Immature natural killer cell (primary cell): ENCODE results near the gene PRDX2. TPM values are rescaled to one million over a fixed set of nuclear protein-coding genes. Genes with fewer than 3 reads are reported as not detected.

ENCODE experiments used
- DNase-seq, 3 donors: peaks; one replicate each; pipeline ENCODE4 v3.0.0; 2022; ENCODE audit warnings: mixed read lengths in 1 of 3
- H3K27ac Mint-ChIP-seq, 6 donors: one replicate each; pipeline ENCODE4 v1.8.0; 2020; ENCODE audit warnings: mixed read lengths in 6 of 6, mild to moderate bottlenecking in 5 of 6, inconsistent platforms in 4 of 6, moderate library complexity in 3 of 6
- H3K27me3 Mint-ChIP-seq, 3 donors: one replicate each; pipeline ENCODE4 v1.8.0; 2020 to 2021; ENCODE audit warnings: low read depth in 3 of 3, mild to moderate bottlenecking in 3 of 3, mixed read lengths in 3 of 3, moderate library complexity in 3 of 3, inconsistent platforms in 1 of 3
- H3K36me3 Mint-ChIP-seq, 3 donors: one replicate each; pipeline ENCODE4 v1.8.0; 2020; ENCODE audit warnings: mixed read lengths in 3 of 3, inconsistent platforms in 2 of 3, mild to moderate bottlenecking in 2 of 3
- H3K4me1 Mint-ChIP-seq, 2 donors: one replicate each; pipeline ENCODE4 v1.8.0; 2020; ENCODE audit warnings: inconsistent platforms in 2 of 2, mild to moderate bottlenecking in 2 of 2, mixed read lengths in 2 of 2, moderate library complexity in 1 of 2
- H3K4me3 Mint-ChIP-seq, 5 donors: one replicate each; pipeline ENCODE4 v1.8.0; 2020; ENCODE audit warnings: mild to moderate bottlenecking in 5 of 5, mixed read lengths in 5 of 5, inconsistent platforms in 3 of 5, moderate library complexity in 3 of 5
- H3K9me3 Mint-ChIP-seq, 6 donors: one replicate each; pipeline ENCODE4 v1.8.0; 2020; ENCODE audit warnings: mild to moderate bottlenecking in 6 of 6, mixed read lengths in 6 of 6, inconsistent platforms in 4 of 6, moderate library complexity in 3 of 6
- polyA plus RNA-seq, 3 donors: library from polyadenylated mRNA; unstranded; fragments of 300-500 nt; fragmentation: Illumina TruSeq; gene quantifications; one replicate each; pipeline ENCODE4 v1.2.3, GENCODE V29; 2021

Gene PRDX2
- polyA plus RNA-seq, 3 donors from 2014 or later: 157 to 165 (median 159) TPM

GRCh38 chr19:12777217-12778016 lies 24.2 kb downstream of the PRDX2 start:
- Mint-ChIP-seq H3K9me3 (no peaks in the 10 kb centered on the region), H3K27me3 (peaks cover 6 to 20% (median 17%) of the 10 kb centered on the region in 3 donors), H3K36me3 (no peaks in the 10 kb centered on the region), H3K4me3 (peak overlapping the region; percentile 77 to 88 (median 86)), H3K4me1 (peaks cover 28 to 33% of the 10 kb centered on the region in 2 donors), H3K27ac (peak overlapping the region; percentile 86 to 96 (median 91))
- DNase-seq: peak; percentile 79 to 83 (median 81)

- H3K36me3 Mint-ChIP-seq: no peaks in the 10 kb centered on the region
- DNase-seq: no peak
- H3K4me1 Mint-ChIP-seq: peaks cover 20 to 23% of the 10 kb centered on the region in 2 donors
- H3K27ac Mint-ChIP-seq: peak within 1 kb of the TSS; percentile 53 to 82 (median 68)
- H3K27me3 Mint-ChIP-seq: peaks cover 3 to 9% (median 8%) of the 10 kb centered on the region in 3 donors
- peak within 1 kb of the TSS; percentile 65 to 75 (median 74) for H3K4me3 Mint-ChIP-seq
- H3K9me3 Mint-ChIP-seq: no peaks in the 10 kb centered on the region
Measured at GRCh38 chr19:12774588-12775555, 26.7 kb downstream of the PRDX2 start, which contains the start of gene HOOK2. TSS of gene HOOK2 (minus strand) at chr19:12775552. CDS start at chr19:12775449, 103 bp downstream.

- peak overlapping the region in 4 of 5 donors; percentile 15 to 71 (median 32) for H3K4me3 Mint-ChIP-seq
- H3K4me1 Mint-ChIP-seq: peaks cover 13 to 14% of the 10 kb centered on the region in 2 donors
- no peaks in the 10 kb centered on the region for H3K9me3 Mint-ChIP-seq
- no peak for DNase-seq
- H3K27ac Mint-ChIP-seq: peak overlapping the region in 1 of 6 donors; percentile 49
- peaks cover 3 to 8% (median 7%) of the 10 kb centered on the region in 3 donors for H3K27me3 Mint-ChIP-seq
- H3K36me3 Mint-ChIP-seq: no peaks in the 10 kb centered on the region
Measured at GRCh38 chr19:12773571-12773970, 28.0 kb downstream of the PRDX2 start.

- DNase-seq: no peak
- H3K9me3 Mint-ChIP-seq: no peaks in the 10 kb centered on the region
- H3K4me3 Mint-ChIP-seq: no peak overlapping the region
- peaks cover 2% of the 10 kb centered on the region in 2 donors for H3K4me1 Mint-ChIP-seq
- H3K27me3 Mint-ChIP-seq: peaks cover under 1 to 5% (median 3%) of the 10 kb centered on the region in 3 donors
- H3K36me3 Mint-ChIP-seq: no peaks in the 10 kb centered on the region
- no peak overlapping the region for H3K27ac Mint-ChIP-seq
Measured at GRCh38 chr19:12772323-12772722, 29.3 kb downstream of the PRDX2 start.

GRCh38 chr19:12770922-12771321 lies 30.7 kb downstream of the PRDX2 start:
- Mint-ChIP-seq H3K4me3 (no peak overlapping the region), H3K9me3 (no peaks in the 10 kb centered on the region), H3K36me3 (no peaks in the 10 kb centered on the region), H3K4me1 (no peaks in the 10 kb centered on the region), H3K27ac (no peak overlapping the region), H3K27me3 (peaks cover 0 to 4% (median 3%) of the 10 kb centered on the region in 3 donors)
- no peak for DNase-seq

GRCh38 chr19:12769689-12770088 lies 31.9 kb downstream of the PRDX2 start:
- Mint-ChIP-seq H3K27ac (no peak overlapping the region), H3K36me3 (peaks cover 0 to 4% (median 0%) of the 10 kb centered on the region in 3 donors), H3K9me3 (no peaks in the 10 kb centered on the region), H3K4me3 (no peak overlapping the region), H3K4me1 (no peaks in the 10 kb centered on the region), H3K27me3 (no peaks in the 10 kb centered on the region)
- no peak for DNase-seq

GRCh38 chr19:12767666-12768065 lies 33.9 kb downstream of the PRDX2 start:
- no peaks in the 10 kb centered on the region for H3K27me3 Mint-ChIP-seq
- H3K4me3 Mint-ChIP-seq: no peak overlapping the region
- no peaks in the 10 kb centered on the region for H3K4me1 Mint-ChIP-seq
- H3K27ac Mint-ChIP-seq: no peak overlapping the region
- peaks cover 0 to 4% (median 0%) of the 10 kb centered on the region in 3 donors for H3K36me3 Mint-ChIP-seq
- DNase-seq: no peak
- H3K9me3 Mint-ChIP-seq: no peaks in the 10 kb centered on the region

- Mint-ChIP-seq H3K9me3 (no peaks in the 10 kb centered on the region), H3K4me3 (no peak overlapping the region), H3K27ac (no peak overlapping the region), H3K27me3 (no peaks in the 10 kb centered on the region), H3K36me3 (peaks cover 0 to 4% (median 0%) of the 10 kb centered on the region in 3 donors), H3K4me1 (no peaks in the 10 kb centered on the region)
- no peak for DNase-seq
Measured at GRCh38 chr19:12767150-12767549, 34.5 kb downstream of the PRDX2 start.

GRCh38 chr19:12766051-12766521 lies 35.5 kb downstream of the PRDX2 start:
- Mint-ChIP-seq H3K27ac (no peak overlapping the region), H3K27me3 (peaks cover 0 to 1% (median 0%) of the 10 kb centered on the region in 3 donors), H3K4me1 (no peaks in the 10 kb centered on the region), H3K9me3 (no peaks in the 10 kb centered on the region), H3K4me3 (no peak overlapping the region), H3K36me3 (peaks cover 0 to 4% (median 0%) of the 10 kb centered on the region in 3 donors)
- peak; percentile 62 to 73 (median 64) for DNase-seq

- H3K4me3 Mint-ChIP-seq: no peak overlapping the region
- DNase-seq: no peak
- no peak overlapping the region for H3K27ac Mint-ChIP-seq
- H3K9me3 Mint-ChIP-seq: no peaks in the 10 kb centered on the region
- peaks cover 0 to 1% (median 0%) of the 10 kb centered on the region in 3 donors for H3K27me3 Mint-ChIP-seq
- peaks cover 2 to 5% of the 10 kb centered on the region in 2 donors for H3K4me1 Mint-ChIP-seq
- H3K36me3 Mint-ChIP-seq: peaks cover 0 to 4% (median 0%) of the 10 kb centered on the region in 3 donors
Measured at GRCh38 chr19:12764698-12765097, 36.9 kb downstream of the PRDX2 start.

GRCh38 chr19:12763100-12763499 lies 38.5 kb downstream of the PRDX2 start:
- H3K9me3 Mint-ChIP-seq: no peaks in the 10 kb centered on the region
- H3K27me3 Mint-ChIP-seq: peaks cover 2 to 5% (median 3%) of the 10 kb centered on the region in 3 donors
- no peak overlapping the region for H3K27ac Mint-ChIP-seq
- H3K4me3 Mint-ChIP-seq: no peak overlapping the region
- H3K36me3 Mint-ChIP-seq: peaks cover 0 to 4% (median 0%) of the 10 kb centered on the region in 3 donors
- DNase-seq: no peak
- H3K4me1 Mint-ChIP-seq: peaks cover 3 to 5% of the 10 kb centered on the region in 2 donors

- no peak for DNase-seq
- no peak overlapping the region for H3K27ac Mint-ChIP-seq
- peaks cover 2 to 7% (median 5%) of the 10 kb centered on the region in 3 donors for H3K27me3 Mint-ChIP-seq
- no peaks in the 10 kb centered on the region for H3K36me3 Mint-ChIP-seq
- no peak overlapping the region for H3K4me3 Mint-ChIP-seq
- H3K9me3 Mint-ChIP-seq: no peaks in the 10 kb centered on the region
- peaks cover 5 to 7% of the 10 kb centered on the region in 2 donors for H3K4me1 Mint-ChIP-seq
Measured at GRCh38 chr19:12759686-12760085, 41.9 kb downstream of the PRDX2 start.

- H3K36me3 Mint-ChIP-seq: no peaks in the 10 kb centered on the region
- no peak overlapping the region for H3K27ac Mint-ChIP-seq
- peaks cover 5 to 7% (median 6%) of the 10 kb centered on the region in 3 donors for H3K27me3 Mint-ChIP-seq
- DNase-seq: peak; percentile 60 to 67 (median 65)
- H3K9me3 Mint-ChIP-seq: no peaks in the 10 kb centered on the region
- H3K4me1 Mint-ChIP-seq: peaks cover 5 to 7% of the 10 kb centered on the region in 2 donors
- H3K4me3 Mint-ChIP-seq: peak overlapping the region in 3 of 5 donors; percentile 7 to 26 (median 21)
Measured at GRCh38 chr19:12757544-12758274, 43.9 kb downstream of the PRDX2 start.
